HepG2 (cell line): ENCODE data around the gene PRKCZ. TPM values are rescaled to one million over a fixed set of nuclear protein-coding genes. Genes with fewer than 3 reads are reported as not detected.
A peak's percentile ranks its signal among the peaks of the same experiment; 100 is the strongest.

Source experiments
- ATM ChIP-seq: fragments of 450-650 bp; IDR thresholded peaks from 2 replicates; pipeline ENCODE4 v1.7.1; 2017; ENCODE audit warnings: mild to moderate bottlenecking, borderline replicate concordance
- BORCS8-MEF2B ChIP-seq: sonication (generic); formaldehyde crosslinking; IDR thresholded peaks from 2 replicates; pipeline ENCODE4 v1.8.0; 2022; ENCODE audit warnings: mild to moderate bottlenecking, missing genetic modification reagents
- CEBPZ ChIP-seq: IDR thresholded peaks from 2 replicates; pipeline ENCODE4 v1.6.1; 2012; ENCODE audit warnings: low read length, improper control_type of control experiment
- FOXM1 ChIP-seq: sonication (generic); formaldehyde crosslinking; IDR thresholded peaks from 2 replicates; pipeline ENCODE4 v1.5.0; 2020; ENCODE audit warnings: missing genetic modification reagents
- HDAC6 ChIP-seq: fragments of 200-600 bp; sonication (generic); IDR thresholded peaks from 2 replicates; pipeline ENCODE4 v1.7.0; 2017; ENCODE audit warnings: mild to moderate bottlenecking, antibody characterized with exemption, low read length, low read depth
- HINFP ChIP-seq: sonication (generic); formaldehyde crosslinking; IDR thresholded peaks from 2 replicates; pipeline ENCODE4 v1.4.0; 2020; ENCODE audit warnings: low read depth, mild to moderate bottlenecking, missing genetic modification reagents
- HOXA5 ChIP-seq: sonication (generic); formaldehyde crosslinking; IDR thresholded peaks from 2 replicates; pipeline ENCODE4 v1.4.0; 2020; ENCODE audit warnings: missing genetic modification reagents
- LCORL ChIP-seq, 2 experiments: fragments of 450-650 bp in 1 of 2; sonication (generic) in 1 of 2; formaldehyde crosslinking in 1 of 2; IDR thresholded peaks; 2 replicates each; pipeline versions ENCODE4 v1.5.0 to v1.6.1; 2017 to 2020; ENCODE audit warnings: antibody characterized with exemption in 1 of 2, missing genetic modification reagents in 1 of 2
- RCOR2 ChIP-seq: IDR thresholded peaks from 2 replicates; pipeline ENCODE4 v1.6.1; 2016; ENCODE audit warnings: missing biosample characterization, missing genetic modification reagents
- SIN3A ChIP-seq: IDR thresholded peaks from 2 replicates; pipeline ENCODE4 v1.6.1; 2011; ENCODE audit warnings: low read depth, mild to moderate bottlenecking, control low read depth, low read length, borderline replicate concordance
- SNAI1 ChIP-seq: sonication (generic); formaldehyde crosslinking; IDR thresholded peaks from 2 replicates; pipeline ENCODE4 v1.5.0; 2020; ENCODE audit warnings: mild to moderate bottlenecking, missing genetic modification reagents, borderline replicate concordance
- TOE1 ChIP-seq: sonication (generic); formaldehyde crosslinking; IDR thresholded peaks from 2 replicates; pipeline ENCODE4 v1.4.0; 2020; ENCODE audit warnings: mild to moderate bottlenecking, missing genetic modification reagents
- TRAFD1 ChIP-seq: sonication (generic); formaldehyde crosslinking; IDR thresholded peaks from 2 replicates; pipeline ENCODE4 v1.5.1; 2020; ENCODE audit warnings: missing genetic modification reagents, mild to moderate bottlenecking, borderline replicate concordance
- ZFP82 ChIP-seq: sonication (generic); formaldehyde crosslinking; IDR thresholded peaks from 2 replicates; pipeline ENCODE4 v1.5.1; 2020; ENCODE audit warnings: mild to moderate bottlenecking, missing genetic modification reagents, borderline replicate concordance
- ZGPAT ChIP-seq: IDR thresholded peaks from 2 replicates; pipeline ENCODE4 v1.6.1; 2016; ENCODE audit warnings: mild to moderate bottlenecking
- ZNF160 ChIP-seq: sonication (generic); formaldehyde crosslinking; IDR thresholded peaks from 2 replicates; pipeline ENCODE4 v1.8.0; 2022; ENCODE audit warnings: mild to moderate bottlenecking, inconsistent platforms, missing genetic modification reagents
- ZNF20 ChIP-seq: sonication (generic); formaldehyde crosslinking; IDR thresholded peaks from 2 replicates; pipeline ENCODE4 v1.4.0; 2020; ENCODE audit warnings: mild to moderate bottlenecking, moderate library complexity, missing genetic modification reagents
- ZNF232 ChIP-seq: sonication (generic); formaldehyde crosslinking; IDR thresholded peaks from 2 replicates; pipeline ENCODE4 v1.4.0; 2020; ENCODE audit warnings: missing genetic modification reagents, borderline replicate concordance
- ZNF234 ChIP-seq: sonication (generic); formaldehyde crosslinking; conservative IDR thresholded peaks from 2 replicates; pipeline ENCODE4 v1.5.1; 2020; ENCODE audit warnings: mild to moderate bottlenecking, missing genetic modification reagents
- ZNF788 ChIP-seq: sonication (generic); formaldehyde crosslinking; IDR thresholded peaks from 2 replicates; pipeline ENCODE4 v1.5.0; 2020; ENCODE audit warnings: mild to moderate bottlenecking, missing genetic modification reagents, borderline replicate concordance
- polyA plus RNA-seq, 8 experiments: library from polyadenylated mRNA; depleted of rRNA in 3 of 8; stranded (reverse) in 7 of 8; unstranded in 1 of 8; fragments of >200 nt; fragmentation: Illumina TruSeq in 4 of 8; extraction: Trizol in 4 of 8; gene quantifications; 2 replicates each; pipeline versions ENCODE4 v1.2.1 to v1.2.3, GENCODE V29; 2011 to 2016; ENCODE audit warnings: low read depth in 4 of 8, missing spikeins in 1 of 8, mixed read lengths in 1 of 8; ENCODE audit not compliant: insufficient read depth in 1 of 8
- total RNA-seq, 5 experiments: library from RNA; depleted of rRNA; stranded (reverse); fragments of >200 nt; fragmentation: Illumina TruSeq; extraction: Trizol; gene quantifications; 2 replicates each; pipeline ENCODE4 v1.2.3, GENCODE V29; 2016; ENCODE audit warnings: low read depth in 1 of 5

PRKCZ gene
- total and polyA plus RNA-seq, 2 of the 13 experiments (the other 11 are each of a cell fraction or from before 2014, with no cell fraction given), result 34.7 to 85.2 TPM

- TF ChIP-seq HDAC6 (no peak), ZNF20 (CRISPR knock-in tag) (no peak), HOXA5 (0 out of 2 replicates have a peak, but pooled peaks have one; percentile 53), CEBPZ (no peak), TRAFD1 (CRISPR knock-in tag) (no peak), ZNF788 (peak; percentile 16; the same call in 1 of the 2 replicates), HINFP (CRISPR knock-in tag) (no peak), SIN3A (peak; percentile 28; the same call in 1 of the 2 replicates), ZGPAT (no peak), ZNF232 (CRISPR knock-in tag) (peak; percentile 79; the same call in 1 of the 2 replicates), ATM (no peak), ZNF160 (CRISPR knock-in tag) (no peak), ZNF234 (no peak), BORCS8-MEF2B (CRISPR knock-in tag) (0 out of 2 replicates have a peak, but pooled peaks have one; percentile 1), LCORL (IDR thresholded peaks at IDR 0.05) (no peak), LCORL (CRISPR knock-in tag; IDR thresholded peaks at IDR 0.05) (peak; percentile 68; the same call in 1 of the 2 replicates), FOXM1 (CRISPR knock-in tag) (no peak), TOE1 (CRISPR knock-in tag) (no peak), ZFP82 (CRISPR knock-in tag) (no peak), RCOR2 (no peak), SNAI1 (no peak)
Observed at GRCh38 chr1:2206813-2207487, 156.7 kb downstream of the PRKCZ start (continued).
